ENCODE measurements around the gene SELENOW.
"Not testable (repeated sequence)": the region's sequence is repeated elsewhere in the genome, so short reads cannot be mapped to it uniquely, and the experiment has no call there.

The SELENOW gene

DNA sequence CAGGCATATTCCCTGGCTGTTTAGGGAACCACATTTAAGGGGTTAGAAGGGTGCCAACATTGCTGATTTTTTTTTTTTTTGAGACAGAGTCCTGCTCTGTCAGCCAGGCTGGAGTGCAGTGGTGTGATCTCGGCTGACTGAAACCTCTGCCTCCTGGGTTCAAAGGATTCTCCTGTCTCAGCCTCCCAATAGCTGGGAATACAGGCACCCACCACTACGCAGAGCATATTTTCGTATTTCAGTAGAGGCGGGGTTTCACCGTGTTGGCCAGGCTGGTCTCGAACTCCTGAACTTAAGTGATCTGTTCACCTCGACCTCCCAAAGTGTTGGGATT, 35.5 kb downstream of the SELENOW start:
- H3K4me3 ChIP-seq, result no peak overlapping the region
- H3K27me3 ChIP-seq, result peaks cover under 1% of the 10 kb centered on the region; the same call in 1 of the 2 replicates
- TF ChIP-seq Cebpa-rat (IDR thresholded peaks at IDR 0.05), result no peak
- H3K4me2 ChIP-seq, result no peak overlapping the region
- no peak overlapping the region for H3K9ac ChIP-seq
- no peaks in the 10 kb centered on the region for H3K4me1 ChIP-seq
- no peaks in the 10 kb centered on the region for H4K20me1 ChIP-seq
- no peaks in the 10 kb centered on the region for H3K36me3 ChIP-seq
- no peaks in the 10 kb centered on the region for H3K9me3 ChIP-seq
- H3K27ac ChIP-seq, result no peak overlapping the region

- not testable (repeated sequence) for H3K27ac ChIP-seq, H4K20me1 ChIP-seq, H3K4me1 ChIP-seq, H3K4me2 ChIP-seq, H3K4me3 ChIP-seq, H3K36me3 ChIP-seq, H3K9ac ChIP-seq, H3K9me3 ChIP-seq
- H3K27me3 ChIP-seq, result peaks cover 20% of the 10 kb centered on the region
Measured at GRCh38 chr19:47816270-47816669, 37.8 kb downstream of the SELENOW start.

DNA sequence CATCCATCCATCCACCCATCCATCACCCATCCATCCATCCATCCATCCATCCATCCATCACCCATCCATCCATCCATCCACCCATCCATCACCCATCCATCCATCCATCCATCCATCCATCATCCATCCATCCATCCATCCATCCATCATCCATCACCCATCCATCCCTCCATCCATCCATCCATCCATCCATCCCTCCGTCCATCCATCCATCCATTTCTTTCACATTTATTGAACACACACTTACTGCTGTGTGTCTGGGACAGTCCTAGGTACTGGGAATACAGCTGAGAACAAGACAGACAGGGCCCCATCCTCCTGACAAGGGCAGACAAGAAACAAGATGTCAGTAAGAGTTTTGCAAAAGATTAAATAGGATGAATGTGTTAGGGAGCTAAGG, 39.7 kb downstream of the SELENOW start:
- H3K27me3 ChIP-seq, result peaks cover 24% of the 10 kb centered on the region
- not testable (repeated sequence) for H3K9me3 ChIP-seq

DNA sequence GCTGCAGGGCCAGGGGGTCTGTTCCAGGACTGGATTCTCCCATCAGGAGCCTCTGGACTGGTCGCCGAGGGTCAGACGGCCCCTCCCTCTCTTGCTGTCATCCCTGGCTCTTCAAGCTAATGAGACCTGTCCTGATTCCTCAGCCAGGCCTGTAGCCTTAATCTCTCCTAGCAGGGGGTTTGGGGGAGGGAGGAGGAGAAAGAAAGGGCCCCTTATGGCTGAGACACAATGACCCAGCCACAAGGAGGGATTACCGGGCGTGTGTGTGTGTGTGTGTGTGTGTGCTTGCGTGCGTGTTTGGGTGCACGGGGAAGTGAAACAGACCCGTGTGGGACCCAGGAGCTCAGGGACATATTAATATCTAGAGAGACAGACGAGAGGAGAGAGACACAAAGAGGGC, 41.4 kb downstream of the SELENOW start:
- Histone ChIP-seq H3K4me3 (no peak overlapping the region), H3K36me3 (no peaks in the 10 kb centered on the region), H4K20me1 (no peaks in the 10 kb centered on the region), H3K4me2 (peak overlapping the region; percentile 24; the same call in 1 of the 2 replicates), H3K27me3 (peaks cover 24% of the 10 kb centered on the region), H3K4me1 (no peaks in the 10 kb centered on the region), H3K9ac (no peak overlapping the region), H3K9me3 (no peaks in the 10 kb centered on the region), H3K27ac (no peak overlapping the region)
- TF ChIP-seq Cebpa-rat (IDR thresholded peaks at IDR 0.05), result no peak

More for the DNA sequence above, 39.7 kb downstream of the SELENOW start:
- H3K9ac ChIP-seq, H3K27ac ChIP-seq, H3K4me1 ChIP-seq, H3K36me3 ChIP-seq, H3K4me3 ChIP-seq, H3K4me2 ChIP-seq, H4K20me1 ChIP-seq: not testable (repeated sequence)

DNA sequence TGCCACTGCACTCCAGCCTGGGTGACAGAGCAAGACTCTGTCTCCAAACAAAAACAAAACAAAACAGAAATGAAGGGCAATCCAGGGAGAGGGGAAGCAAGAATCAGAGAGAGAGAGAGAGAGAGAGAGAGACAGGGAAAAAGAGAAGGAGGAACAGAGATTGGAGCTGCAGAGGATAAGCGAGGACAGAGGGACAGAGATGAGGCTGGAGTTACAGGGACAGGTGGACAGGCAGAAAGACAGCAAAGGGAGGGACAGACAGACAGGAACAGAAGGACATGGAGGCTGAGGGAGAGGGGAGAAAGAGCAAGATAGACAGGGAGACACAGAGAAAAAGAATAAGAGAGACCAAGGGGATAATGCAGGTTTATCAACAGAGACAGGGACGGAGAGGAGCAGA, 41.9 kb downstream of the SELENOW start:
- Histone ChIP-seq H3K27ac (no peak overlapping the region), H3K9me3 (no peaks in the 10 kb centered on the region), H3K4me1 (no peaks in the 10 kb centered on the region), H3K4me2 (no peak overlapping the region), H4K20me1 (no peaks in the 10 kb centered on the region), H3K36me3 (no peaks in the 10 kb centered on the region), H3K4me3 (no peak overlapping the region), H3K27me3 (peaks cover 24% of the 10 kb centered on the region), H3K9ac (no peak overlapping the region)
- TF ChIP-seq Cebpa-rat (IDR thresholded peaks at IDR 0.05), result no peak

DNA sequence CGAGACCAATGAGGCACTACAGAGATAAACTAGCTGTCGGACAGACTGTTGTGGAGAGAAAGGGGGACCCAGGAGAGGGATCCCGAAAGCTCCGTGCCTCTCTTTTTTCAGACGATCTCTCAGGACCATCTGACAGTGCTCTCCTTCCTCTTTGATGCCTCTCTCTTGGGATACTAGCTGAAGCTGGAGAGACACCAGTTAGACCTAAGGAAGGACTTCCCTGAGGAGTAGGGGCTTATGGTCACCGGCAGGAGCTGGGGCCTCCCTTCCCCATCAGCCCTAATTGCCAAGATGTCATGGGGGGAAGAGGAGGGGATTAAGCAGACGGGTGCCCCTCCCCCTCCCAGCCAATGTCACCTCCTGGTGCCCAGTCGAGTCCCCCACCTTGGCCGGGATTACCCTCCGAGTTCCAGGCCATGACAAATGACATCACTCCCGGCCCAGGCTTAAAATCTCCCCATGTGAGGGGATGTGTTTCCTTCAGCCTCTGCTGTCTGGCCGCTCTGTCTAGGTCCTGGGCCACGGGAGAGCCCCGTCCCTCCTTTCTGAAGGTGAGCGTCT, 43.0 kb downstream of the SELENOW start, which contains the start of gene CRX:
Gene CRX (plus strand): TSS at position 478 of the 561 bp plus-strand sequence. CDS start 12,507 bp downstream, outside the sequence.
- Histone ChIP-seq H3K9me3 (no peaks in the 10 kb centered on the region), H3K27ac (no peak within 1 kb of the TSS), H3K4me2 (no peak within 1 kb of the TSS), H3K9ac (no peak within 1 kb of the TSS), H3K27me3 (peaks cover 24% of the 10 kb centered on the region), H4K20me1 (no peaks in the 10 kb centered on the region), H3K4me3 (no peak within 1 kb of the TSS), H3K4me1 (no peaks in the 10 kb centered on the region), H3K36me3 (no peaks in the 10 kb centered on the region)
- no peak for TF ChIP-seq Cebpa-rat (IDR thresholded peaks at IDR 0.05)

GRCh38 chr19:47824396-47824795, 45.9 kb downstream of the SELENOW start:
- no peak overlapping the region for H3K4me3 ChIP-seq
- no peak overlapping the region for H3K27ac ChIP-seq
- H3K4me2 ChIP-seq, result no peak overlapping the region
- no peak overlapping the region for H3K9ac ChIP-seq
- no peaks in the 10 kb centered on the region for H4K20me1 ChIP-seq
- H3K9me3 ChIP-seq, result no peaks in the 10 kb centered on the region
- no peak for TF ChIP-seq Cebpa-rat (IDR thresholded peaks at IDR 0.05)
- H3K36me3 ChIP-seq, result no peaks in the 10 kb centered on the region
- peaks cover 19% of the 10 kb centered on the region for H3K27me3 ChIP-seq
- no peaks in the 10 kb centered on the region for H3K4me1 ChIP-seq

- Histone ChIP-seq H3K4me1 (no peaks in the 10 kb centered on the region), H4K20me1 (no peaks in the 10 kb centered on the region), H3K9ac (no peak overlapping the region), H3K4me2 (no peak overlapping the region), H3K36me3 (no peaks in the 10 kb centered on the region), H3K9me3 (no peaks in the 10 kb centered on the region), H3K4me3 (no peak overlapping the region), H3K27ac (no peak overlapping the region), H3K27me3 (no peaks in the 10 kb centered on the region)
- TF ChIP-seq Cebpa-rat (IDR thresholded peaks at IDR 0.05), result no peak
Measured at GRCh38 chr19:47826800-47827199, 48.3 kb downstream of the SELENOW start.

GRCh38 chr19:47832723-47833122, 54.2 kb downstream of the SELENOW start:
- TF ChIP-seq Cebpa-rat (IDR thresholded peaks at IDR 0.05), result no peak
- no peaks in the 10 kb centered on the region for H3K4me1 ChIP-seq
- no peak overlapping the region for H3K4me2 ChIP-seq
- H3K27me3 ChIP-seq, result no peaks in the 10 kb centered on the region
- no peak overlapping the region for H3K27ac ChIP-seq
- no peaks in the 10 kb centered on the region for H3K36me3 ChIP-seq
- no peak overlapping the region for H3K9ac ChIP-seq
- H4K20me1 ChIP-seq, result no peaks in the 10 kb centered on the region
- no peaks in the 10 kb centered on the region for H3K9me3 ChIP-seq
- no peak overlapping the region for H3K4me3 ChIP-seq
